Suprapubic skin (tissue), 4 donors: ENCODE results near the gene RCAN2. TPM values are rescaled to one million over a fixed set of nuclear protein-coding genes. Genes with fewer than 3 reads are reported as not detected.
"Not testable (repeated sequence)": the region's sequence is repeated elsewhere in the genome, so short reads cannot be mapped to it uniquely, and the experiment has no call there.

Source experiments
- DNase-seq, 2 donors: peaks; one replicate each; pipeline ENCODE4 v3.0.0-alpha.2; 2019; ENCODE audit warnings: low spot score in 2 of 2
- H3K27ac ChIP-seq: fragments of 200-600 bp; sonication (generic); one replicate; pipeline ENCODE4 v1.5.1; 2019
- H3K27me3 ChIP-seq: fragments of 200-600 bp; sonication (generic); one replicate; pipeline ENCODE4 v1.5.1; 2019
- H3K36me3 ChIP-seq: fragments of 200-600 bp; sonication (generic); one replicate; pipeline ENCODE4 v1.5.1; 2019
- H3K4me1 ChIP-seq: fragments of 200-600 bp; sonication (generic); one replicate; pipeline ENCODE4 v1.5.1; 2019
- H3K4me3 ChIP-seq: fragments of 200-600 bp; sonication (generic); one replicate; pipeline ENCODE4 v1.5.1; 2019; ENCODE audit warnings: mild to moderate bottlenecking
- H3K9me3 ChIP-seq: fragments of 200-600 bp; sonication (generic); one replicate; pipeline ENCODE4 v1.5.1; 2019
- EP300 ChIP-seq: sonication (generic); formaldehyde crosslinking; IDR thresholded peaks from one replicate; pipeline ENCODE4 v1.6.1; 2017; ENCODE audit warnings: antibody characterized with exemption
- POLR2A ChIP-seq, 2 donors: fragments of 450-650 bp; IDR thresholded peaks; one replicate each; pipeline ENCODE4 v1.6.1; 2017; ENCODE audit warnings: antibody characterized with exemption in 2 of 2, mild to moderate bottlenecking in 2 of 2, moderate library complexity in 2 of 2
- POLR2AphosphoS5 ChIP-seq, 3 donors: sonication (generic); formaldehyde crosslinking; IDR thresholded peaks; one replicate each; pipeline ENCODE4 v1.6.1; 2017; ENCODE audit warnings: antibody characterized with exemption in 3 of 3
- WGBS: methylation state at CpG from one replicate; pipeline ENCODE4 v1.1.5; 2018; 5-methylcytosine and 5-hydroxymethylcytosine counted together
- total RNA-seq, 4 donors: library from RNA; depleted of rRNA; stranded (reverse); fragments of >200 nt; gene quantifications; one replicate each; pipeline ENCODE4 v1.1.0, GENCODE V29; 2016
- TF ChIP-seq, protein P1 (sequence below), 2 donors: fragments of 200-600 bp in 1 of 2; fragments of 450-650 bp in 1 of 2; sonication (generic) in 1 of 2; IDR thresholded peaks; one replicate each; pipeline ENCODE4 v1.5.1; 2016 to 2019; ENCODE audit warnings: antibody characterized with exemption in 2 of 2, mild to moderate bottlenecking in 1 of 2, moderate library complexity in 1 of 2

The RCAN2 gene
- total RNA-seq, 4 donors from 2014 or later = 6.7 to 15.3 (median 13.8) TPM

DNA sequence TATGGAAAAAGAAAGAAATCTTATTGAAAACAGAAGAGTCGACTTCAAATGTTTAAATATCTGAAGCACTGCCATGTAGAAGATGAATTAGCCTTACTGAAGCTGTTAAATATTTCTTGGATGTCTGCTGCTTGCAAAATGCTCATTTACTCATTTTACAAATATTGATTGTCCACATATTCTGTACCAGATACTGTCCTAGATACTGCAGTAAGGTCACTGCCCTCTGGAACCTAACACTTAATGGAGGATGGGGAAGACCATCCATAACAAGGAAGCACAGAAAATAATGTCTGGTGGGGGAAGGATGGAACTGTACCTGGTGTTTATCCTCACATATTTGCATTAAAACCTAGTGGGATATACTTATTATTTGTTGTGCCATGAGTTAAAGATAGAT lies 99.0 kb downstream of the RCAN2 start:
- H3K27ac ChIP-seq = no peak overlapping the region
- H3K4me1 ChIP-seq = no peaks in the 10 kb centered on the region
- DNase-seq = no peak
- H3K9me3 ChIP-seq = no peaks in the 10 kb centered on the region
- 65% methylated on average over 1 of the region's 1 CpG for WGBS
- TF ChIP-seq POLR2AphosphoS5 (IDR thresholded peaks at IDR 0.05) (no peak), POLR2A (IDR thresholded peaks at IDR 0.05) (no peak), EP300 (no peak)
- TF ChIP-seq, protein P1, sequence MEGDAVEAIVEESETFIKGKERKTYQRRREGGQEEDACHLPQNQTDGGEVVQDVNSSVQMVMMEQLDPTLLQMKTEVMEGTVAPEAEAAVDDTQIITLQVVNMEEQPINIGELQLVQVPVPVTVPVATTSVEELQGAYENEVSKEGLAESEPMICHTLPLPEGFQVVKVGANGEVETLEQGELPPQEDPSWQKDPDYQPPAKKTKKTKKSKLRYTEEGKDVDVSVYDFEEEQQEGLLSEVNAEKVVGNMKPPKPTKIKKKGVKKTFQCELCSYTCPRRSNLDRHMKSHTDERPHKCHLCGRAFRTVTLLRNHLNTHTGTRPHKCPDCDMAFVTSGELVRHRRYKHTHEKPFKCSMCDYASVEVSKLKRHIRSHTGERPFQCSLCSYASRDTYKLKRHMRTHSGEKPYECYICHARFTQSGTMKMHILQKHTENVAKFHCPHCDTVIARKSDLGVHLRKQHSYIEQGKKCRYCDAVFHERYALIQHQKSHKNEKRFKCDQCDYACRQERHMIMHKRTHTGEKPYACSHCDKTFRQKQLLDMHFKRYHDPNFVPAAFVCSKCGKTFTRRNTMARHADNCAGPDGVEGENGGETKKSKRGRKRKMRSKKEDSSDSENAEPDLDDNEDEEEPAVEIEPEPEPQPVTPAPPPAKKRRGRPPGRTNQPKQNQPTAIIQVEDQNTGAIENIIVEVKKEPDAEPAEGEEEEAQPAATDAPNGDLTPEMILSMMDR (IDR thresholded peaks at IDR 0.05) = no peak
- no peak overlapping the region for H3K4me3 ChIP-seq
- H3K27me3 ChIP-seq = no peaks in the 10 kb centered on the region
- H3K36me3 ChIP-seq = no peaks in the 10 kb centered on the region

DNA sequence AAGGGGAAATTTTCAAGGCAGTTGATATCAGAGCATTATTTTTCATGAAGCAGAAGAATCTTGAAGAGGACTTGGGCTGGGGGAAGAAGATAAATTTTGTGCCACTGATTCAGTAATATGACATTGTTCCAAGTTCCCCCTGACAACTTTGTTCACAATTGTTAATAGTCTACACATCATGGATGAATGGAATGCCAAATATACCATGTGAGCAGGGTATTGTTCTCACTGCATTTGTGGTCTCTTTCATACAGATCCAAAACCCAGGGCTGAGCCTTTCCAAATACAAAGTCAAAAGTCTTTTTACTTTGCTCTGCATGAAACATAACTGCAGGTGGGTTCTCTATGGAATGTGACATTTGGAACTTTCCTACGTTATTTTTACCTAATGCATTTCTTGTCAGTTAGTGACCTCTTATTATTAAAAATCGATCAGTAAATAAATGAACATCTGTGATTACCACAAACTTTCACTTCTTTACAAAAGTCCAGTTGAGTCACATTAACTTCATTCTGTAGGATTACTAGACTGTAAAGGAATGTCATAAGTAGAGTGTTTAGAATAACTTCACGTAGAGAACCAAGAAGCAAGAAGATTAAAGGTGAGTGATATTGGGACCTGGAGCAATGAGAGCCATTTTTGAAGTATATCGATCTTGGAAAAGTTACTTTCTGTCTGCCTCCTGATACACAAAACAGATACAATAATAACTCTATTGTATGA lies 100.9 kb downstream of the RCAN2 start:
- Histone ChIP-seq H3K9me3 (no peaks in the 10 kb centered on the region), H3K4me1 (no peaks in the 10 kb centered on the region), H3K27ac (no peak overlapping the region), H3K36me3 (no peaks in the 10 kb centered on the region), H3K27me3 (no peaks in the 10 kb centered on the region), H3K4me3 (no peak overlapping the region)
- TF ChIP-seq, protein P1 (IDR thresholded peaks at IDR 0.05) = no peak
- TF ChIP-seq POLR2A (IDR thresholded peaks at IDR 0.05) = no peak
- TF ChIP-seq EP300 = no peak
- no peak for TF ChIP-seq POLR2AphosphoS5 (IDR thresholded peaks at IDR 0.05)
- no peak for DNase-seq
- 77% methylated on average over 4 of the region's 4 CpGs for WGBS

DNA sequence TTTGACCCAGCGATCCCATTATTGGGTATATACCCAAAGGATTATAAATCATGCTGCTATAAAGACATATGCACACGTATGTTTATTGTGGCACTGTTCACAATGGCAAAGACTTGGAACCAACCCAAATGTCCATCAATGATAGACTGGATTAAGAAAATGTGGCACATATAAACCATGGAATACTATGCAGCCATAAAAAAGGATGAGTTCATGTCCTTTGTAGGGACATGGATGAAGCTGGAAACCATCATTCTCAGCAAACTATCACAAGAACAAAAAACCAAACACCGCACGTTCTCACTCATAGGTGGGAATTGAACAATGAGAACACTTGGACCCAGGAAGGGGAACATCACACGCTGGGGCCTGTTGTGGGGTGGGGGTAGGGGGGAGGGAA lies 103.5 kb downstream of the RCAN2 start:
- H3K4me1 ChIP-seq, H3K27ac ChIP-seq, H3K9me3 ChIP-seq, H3K27me3 ChIP-seq, H3K36me3 ChIP-seq, DNase-seq, H3K4me3 ChIP-seq: not testable (repeated sequence)
- 96% methylated on average over 5 of the region's 5 CpGs for WGBS

DNA sequence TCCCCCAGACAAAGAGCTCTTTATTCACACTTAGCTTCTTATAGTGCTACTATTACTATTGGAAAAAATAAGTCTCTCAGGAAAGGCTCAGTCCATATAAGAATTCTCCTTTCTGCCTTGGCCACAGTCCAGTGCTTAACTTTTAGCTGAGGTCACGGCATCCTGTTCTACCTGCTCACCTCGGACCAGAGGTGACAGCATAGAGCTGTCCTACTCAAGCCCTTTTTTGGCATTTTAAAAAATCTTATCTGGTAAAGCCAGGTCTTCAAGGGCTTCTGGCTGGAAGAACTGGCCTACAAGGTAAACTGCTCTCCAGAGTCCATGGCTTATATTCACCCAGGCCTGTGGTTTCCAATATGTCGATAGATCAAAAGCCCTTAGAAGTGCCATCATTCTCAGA lies 109.7 kb downstream of the RCAN2 start:
- no peaks in the 10 kb centered on the region for H3K36me3 ChIP-seq
- no peak for DNase-seq
- 80% methylated on average over 3 of the region's 3 CpGs for WGBS
- peaks cover 10% of the 10 kb centered on the region for H3K4me1 ChIP-seq
- H3K27ac ChIP-seq = peak overlapping the region; percentile 7
- H3K4me3 ChIP-seq = no peak overlapping the region
- no peaks in the 10 kb centered on the region for H3K9me3 ChIP-seq
- TF ChIP-seq, protein P1 (IDR thresholded peaks at IDR 0.05) = no peak
- TF ChIP-seq EP300 (no peak), POLR2AphosphoS5 (IDR thresholded peaks at IDR 0.05) (no peak), POLR2A (IDR thresholded peaks at IDR 0.05) (no peak)
- H3K27me3 ChIP-seq = no peaks in the 10 kb centered on the region

DNA sequence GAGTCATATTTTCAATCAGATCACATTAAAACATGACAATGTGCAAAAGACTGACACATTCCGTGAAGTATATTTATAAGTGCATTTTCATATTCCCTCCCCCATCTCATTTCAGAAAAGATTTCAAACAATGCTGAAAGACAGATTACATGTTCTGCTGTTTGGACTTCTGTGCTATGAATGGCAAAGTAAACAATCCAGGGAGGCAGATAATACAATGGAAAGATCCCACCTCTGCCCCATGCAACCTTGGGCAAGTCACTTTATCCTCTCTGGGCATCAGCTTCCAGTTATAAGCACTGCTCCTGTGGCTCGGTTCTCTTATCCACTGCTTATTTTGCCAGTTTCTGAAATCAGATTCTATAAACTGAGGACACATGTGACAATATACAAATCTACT lies 110.2 kb downstream of the RCAN2 start:
- Histone ChIP-seq H3K4me3 (no peak overlapping the region), H3K9me3 (no peaks in the 10 kb centered on the region)
- WGBS = 80% methylated on average over 2 of the region's 2 CpGs

More for the DNA sequence above, 110.2 kb downstream of the RCAN2 start:
- no peak for DNase-seq
- Histone ChIP-seq H3K4me1 (peaks cover 10% of the 10 kb centered on the region), H3K27ac (peak overlapping the region; percentile 7), H3K36me3 (no peaks in the 10 kb centered on the region), H3K27me3 (no peaks in the 10 kb centered on the region)
- no peak for TF ChIP-seq POLR2AphosphoS5 (IDR thresholded peaks at IDR 0.05)
- TF ChIP-seq, protein P1 (IDR thresholded peaks at IDR 0.05) = no peak
- no peak for TF ChIP-seq EP300
- no peak for TF ChIP-seq POLR2A (IDR thresholded peaks at IDR 0.05)
